ENCODE results near the gene GCK. TPM values are rescaled to one million over a fixed set of nuclear protein-coding genes. Genes with fewer than 3 reads are reported as not detected.

Gene GCK
- total RNA-seq, 1 experiment from 2014 or later: not detected

GRCh38 chr7:44196450-44196872 is 7.2 kb upstream of the GCK start:
- TF ChIP-seq, protein P1, sequence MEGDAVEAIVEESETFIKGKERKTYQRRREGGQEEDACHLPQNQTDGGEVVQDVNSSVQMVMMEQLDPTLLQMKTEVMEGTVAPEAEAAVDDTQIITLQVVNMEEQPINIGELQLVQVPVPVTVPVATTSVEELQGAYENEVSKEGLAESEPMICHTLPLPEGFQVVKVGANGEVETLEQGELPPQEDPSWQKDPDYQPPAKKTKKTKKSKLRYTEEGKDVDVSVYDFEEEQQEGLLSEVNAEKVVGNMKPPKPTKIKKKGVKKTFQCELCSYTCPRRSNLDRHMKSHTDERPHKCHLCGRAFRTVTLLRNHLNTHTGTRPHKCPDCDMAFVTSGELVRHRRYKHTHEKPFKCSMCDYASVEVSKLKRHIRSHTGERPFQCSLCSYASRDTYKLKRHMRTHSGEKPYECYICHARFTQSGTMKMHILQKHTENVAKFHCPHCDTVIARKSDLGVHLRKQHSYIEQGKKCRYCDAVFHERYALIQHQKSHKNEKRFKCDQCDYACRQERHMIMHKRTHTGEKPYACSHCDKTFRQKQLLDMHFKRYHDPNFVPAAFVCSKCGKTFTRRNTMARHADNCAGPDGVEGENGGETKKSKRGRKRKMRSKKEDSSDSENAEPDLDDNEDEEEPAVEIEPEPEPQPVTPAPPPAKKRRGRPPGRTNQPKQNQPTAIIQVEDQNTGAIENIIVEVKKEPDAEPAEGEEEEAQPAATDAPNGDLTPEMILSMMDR (IDR thresholded peaks at IDR 0.05; ENCODE audit: insufficient read depth in 1 of 2, low read depth in 1 of 2, low read length in 1 of 2, severe bottlenecking in 1 of 2, unreplicated experiment in 1 of 2): peak; percentile 54 to 61
- no peaks in the 10 kb centered on the region for H3K36me3 ChIP-seq (ENCODE audit: control insufficient read depth, insufficient read depth, low read length)
- BruUV-seq (replicated peaks): no TSS peak
- Mint-ChIP-seq H3K27ac (ENCODE audit: unreplicated experiment) (no peak overlapping the region), H3K9me3 (ENCODE audit: unreplicated experiment) (no peaks in the 10 kb centered on the region), H3K36me3 (ENCODE audit: insufficient read depth, unreplicated experiment) (no peaks in the 10 kb centered on the region), H3K4me1 (ENCODE audit: low read depth, unreplicated experiment) (no peaks in the 10 kb centered on the region), H3K4me3 (ENCODE audit: unreplicated experiment) (no peak overlapping the region), H3K27me3 (ENCODE audit: insufficient read depth, unreplicated experiment) (peaks cover 3% of the 10 kb centered on the region)
- intact Hi-C loops (cut with micrococcal nuclease; ENCODE audit: unreplicated experiment): loop anchor here (1.0 kb wide), 1 partner anchor 65 kb away; no protein-coding TSS in a partner anchor
- POLR2A ChIA-PET: no interaction called here
- peak; percentile 47 to 60 for DNase-seq
- no peak overlapping the region for H3K4me3 ChIP-seq (ENCODE audit: low read depth, low read length)
- H3K27me3 ChIP-seq (replicated peaks; ENCODE audit: control insufficient read depth, insufficient read depth, low read length): no peaks in the 10 kb centered on the region
- CTCF ChIA-PET: interaction anchor here (0.6 to 1.7 kb wide), 3 partner anchors 42 to 74 kb away, joined by 3 to 12 read pairs (median 3); partner anchors contain the start of gene POLD2
- no peaks in the 10 kb centered on the region for H3K9me3 ChIP-seq
- H3K4me1 ChIP-seq: no peaks in the 10 kb centered on the region

- no peaks in the 10 kb centered on the region for H3K4me1 ChIP-seq
- Mint-ChIP-seq H3K4me1 (ENCODE audit: low read depth, unreplicated experiment) (no peaks in the 10 kb centered on the region), H3K4me3 (ENCODE audit: unreplicated experiment) (no peak overlapping the region), H3K36me3 (ENCODE audit: insufficient read depth, unreplicated experiment) (no peaks in the 10 kb centered on the region), H3K9me3 (ENCODE audit: unreplicated experiment) (no peaks in the 10 kb centered on the region), H3K27me3 (ENCODE audit: insufficient read depth, unreplicated experiment) (peaks cover 5% of the 10 kb centered on the region), H3K27ac (ENCODE audit: unreplicated experiment) (no peak overlapping the region)
- TF ChIP-seq, protein P1 (IDR thresholded peaks at IDR 0.05; ENCODE audit: insufficient read depth in 1 of 2, low read depth in 1 of 2, low read length in 1 of 2, severe bottlenecking in 1 of 2, unreplicated experiment in 1 of 2): no peak
- ChIA-PET CTCF (interaction anchor here (1.5 to 1.7 kb wide), 2 partner anchors 65 to 73 kb away, joined by 3 to 12 read pairs; partner anchors contain the start of gene POLD2), POLR2A (no interaction called here)
- peak in 1 of 2 experiments; percentile 27 for DNase-seq
- H3K27me3 ChIP-seq (replicated peaks; ENCODE audit: control insufficient read depth, insufficient read depth, low read length): no peaks in the 10 kb centered on the region
- no peaks in the 10 kb centered on the region for H3K36me3 ChIP-seq (ENCODE audit: control insufficient read depth, insufficient read depth, low read length)
- no peaks in the 10 kb centered on the region for H3K9me3 ChIP-seq
- no TSS peak for BruUV-seq (replicated peaks)
- intact Hi-C loops (cut with micrococcal nuclease; ENCODE audit: unreplicated experiment): loop anchor here (1.0 kb wide), 1 partner anchor 65 kb away; no protein-coding TSS in a partner anchor
- H3K4me3 ChIP-seq (ENCODE audit: low read depth, low read length): no peak overlapping the region
These were observed 6.7 kb upstream of the GCK start for GRCh38 chr7:44195889-44196288.

DNA sequence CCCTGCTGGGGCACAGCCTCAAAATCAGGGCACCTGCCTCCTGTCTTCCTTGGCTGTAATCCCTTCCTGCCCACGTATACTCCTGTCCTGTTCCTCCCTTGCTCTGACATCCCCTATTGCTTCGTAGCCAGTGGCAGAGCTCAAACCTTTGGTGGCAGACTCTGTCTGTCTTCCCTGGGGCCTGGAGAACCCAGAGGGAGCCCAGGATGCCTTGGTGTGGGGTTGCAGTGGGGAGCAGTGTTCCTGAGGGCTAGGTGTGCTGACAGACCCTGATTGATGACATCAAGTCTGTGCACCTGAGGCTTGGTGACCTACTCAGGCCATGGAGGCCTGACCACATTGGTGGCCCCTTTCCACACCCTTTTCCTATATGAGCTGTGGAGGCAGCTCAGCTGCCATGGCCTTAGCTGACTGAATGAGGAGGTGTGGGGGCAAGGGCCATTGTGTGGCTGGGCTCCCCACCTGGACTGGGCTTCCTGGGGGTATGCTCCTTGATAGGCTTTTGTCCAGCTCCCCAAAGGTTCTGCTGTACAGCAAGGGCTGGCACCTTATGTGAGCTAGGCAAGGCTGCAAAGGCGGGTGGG is 5.4 kb upstream of the GCK start:
- no peaks in the 10 kb centered on the region for H3K27me3 ChIP-seq (replicated peaks; ENCODE audit: control insufficient read depth, insufficient read depth, low read length)
- Mint-ChIP-seq H3K9me3 (ENCODE audit: unreplicated experiment) (no peaks in the 10 kb centered on the region), H3K4me3 (ENCODE audit: unreplicated experiment) (no peak overlapping the region), H3K4me1 (ENCODE audit: low read depth, unreplicated experiment) (no peaks in the 10 kb centered on the region), H3K36me3 (ENCODE audit: insufficient read depth, unreplicated experiment) (no peaks in the 10 kb centered on the region), H3K27ac (ENCODE audit: unreplicated experiment) (no peak overlapping the region), H3K27me3 (ENCODE audit: insufficient read depth, unreplicated experiment) (peaks cover 8% of the 10 kb centered on the region)
- no peak for DNase-seq
- POLR2A ChIA-PET: no interaction called here
- no peak overlapping the region for H3K4me3 ChIP-seq (ENCODE audit: low read depth, low read length)
- CTCF ChIA-PET: interaction anchor here (1.0 kb wide), 1 partner anchor 63 kb away, joined by 3 read pairs; no protein-coding TSS in a partner anchor
- TF ChIP-seq, protein P1 (IDR thresholded peaks at IDR 0.05; ENCODE audit: insufficient read depth in 1 of 2, low read depth in 1 of 2, low read length in 1 of 2, severe bottlenecking in 1 of 2, unreplicated experiment in 1 of 2): no peak
- no peaks in the 10 kb centered on the region for H3K36me3 ChIP-seq (ENCODE audit: control insufficient read depth, insufficient read depth, low read length)
- no peaks in the 10 kb centered on the region for H3K9me3 ChIP-seq
- H3K4me1 ChIP-seq: no peaks in the 10 kb centered on the region
- BruUV-seq (replicated peaks): no TSS peak
- intact Hi-C loops (cut with micrococcal nuclease; ENCODE audit: unreplicated experiment): no loop called here
